Omental fat pad (tissue), 4 donors: ENCODE data around the gene PDE4D. TPM values are rescaled to one million over a fixed set of nuclear protein-coding genes. Genes with fewer than 3 reads are reported as not detected.
"Not testable (repeated sequence)": the region's sequence is repeated elsewhere in the genome, so short reads cannot be mapped to it uniquely, and the experiment has no call there.

Source experiments
- ATAC-seq: fragments of 150-250 bp; one replicate; pipeline ENCODE4 v1.9.1; 2016; ENCODE audit warnings: mild to moderate bottlenecking, moderate library complexity; ENCODE audit not compliant: low FRiP score
- DNase-seq: peaks from one replicate; pipeline ENCODE4 v3.0.0-alpha.2; 2019; ENCODE audit warnings: low spot score
- total RNA-seq, 4 donors: library from RNA; depleted of rRNA; stranded (reverse); fragments of >200 nt; gene quantifications; one replicate each; pipeline ENCODE4 v1.1.0, GENCODE V29; 2016
- TF ChIP-seq, protein P1 (sequence below), 3 donors: fragments of 450-650 bp; IDR thresholded peaks; one replicate each; pipeline ENCODE4 v1.5.1; 2016 to 2017; ENCODE audit warnings: antibody characterized with exemption in 3 of 3, mild to moderate bottlenecking in 3 of 3, moderate library complexity in 2 of 3

PDE4D gene
- total RNA-seq, 4 donors from 2014 or later: 32.5 to 94.8 (median 43.2) TPM

GRCh38 chr5:59407967-59408366 lies 485.6 kb downstream of the PDE4D start:
- ATAC-seq (no peak), DNase-seq (no peak)
- TF ChIP-seq, protein P1, sequence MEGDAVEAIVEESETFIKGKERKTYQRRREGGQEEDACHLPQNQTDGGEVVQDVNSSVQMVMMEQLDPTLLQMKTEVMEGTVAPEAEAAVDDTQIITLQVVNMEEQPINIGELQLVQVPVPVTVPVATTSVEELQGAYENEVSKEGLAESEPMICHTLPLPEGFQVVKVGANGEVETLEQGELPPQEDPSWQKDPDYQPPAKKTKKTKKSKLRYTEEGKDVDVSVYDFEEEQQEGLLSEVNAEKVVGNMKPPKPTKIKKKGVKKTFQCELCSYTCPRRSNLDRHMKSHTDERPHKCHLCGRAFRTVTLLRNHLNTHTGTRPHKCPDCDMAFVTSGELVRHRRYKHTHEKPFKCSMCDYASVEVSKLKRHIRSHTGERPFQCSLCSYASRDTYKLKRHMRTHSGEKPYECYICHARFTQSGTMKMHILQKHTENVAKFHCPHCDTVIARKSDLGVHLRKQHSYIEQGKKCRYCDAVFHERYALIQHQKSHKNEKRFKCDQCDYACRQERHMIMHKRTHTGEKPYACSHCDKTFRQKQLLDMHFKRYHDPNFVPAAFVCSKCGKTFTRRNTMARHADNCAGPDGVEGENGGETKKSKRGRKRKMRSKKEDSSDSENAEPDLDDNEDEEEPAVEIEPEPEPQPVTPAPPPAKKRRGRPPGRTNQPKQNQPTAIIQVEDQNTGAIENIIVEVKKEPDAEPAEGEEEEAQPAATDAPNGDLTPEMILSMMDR (IDR thresholded peaks at IDR 0.05): no peak

DNA sequence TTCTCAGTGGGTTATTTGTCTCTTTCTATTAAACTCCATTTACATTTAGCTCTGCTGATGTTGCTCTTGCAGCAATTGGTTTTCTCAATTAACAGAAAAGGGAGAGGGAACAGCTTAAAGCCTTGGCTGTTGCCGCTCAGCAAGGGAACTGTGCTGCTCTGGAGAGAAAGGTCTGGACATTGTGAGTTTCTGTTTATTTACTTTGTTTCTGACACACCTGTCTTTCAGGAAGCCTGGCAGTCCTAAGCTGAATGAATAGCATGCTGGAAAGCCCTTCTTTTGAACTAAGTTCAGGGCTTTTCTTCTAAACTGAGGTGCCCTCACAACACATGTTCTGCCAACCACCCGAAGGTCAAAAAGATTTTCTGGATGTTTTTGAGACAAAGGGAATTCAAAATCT lies 491.9 kb downstream of the PDE4D start:
- DNase-seq (no peak), ATAC-seq (no peak)
- TF ChIP-seq, protein P1 (IDR thresholded peaks at IDR 0.05): no peak

- not testable (repeated sequence) for ATAC-seq, DNase-seq
Measured at GRCh38 chr5:59394956-59395355, 498.6 kb downstream of the PDE4D start.

- DNase-seq (no peak), ATAC-seq (no peak)
- TF ChIP-seq, protein P1 (IDR thresholded peaks at IDR 0.05): no peak
Measured at GRCh38 chr5:59393585-59394420, 499.7 kb downstream of the PDE4D start.

GRCh38 chr5:59391576-59391975 lies 501.9 kb downstream of the PDE4D start:
- DNase-seq (no peak), ATAC-seq (no peak)

GRCh38 chr5:59390989-59391388 lies 502.5 kb downstream of the PDE4D start:
- ATAC-seq (no peak), DNase-seq (no peak)
- TF ChIP-seq, protein P1 (IDR thresholded peaks at IDR 0.05): no peak

More at GRCh38 chr5:59391576-59391975, 501.9 kb downstream of the PDE4D start:
- TF ChIP-seq, protein P1 (IDR thresholded peaks at IDR 0.05): no peak

- ATAC-seq (no peak), DNase-seq (no peak)
Measured at GRCh38 chr5:59390074-59390659, 503.4 kb downstream of the PDE4D start.

More at GRCh38 chr5:59390074-59390659, 503.4 kb downstream of the PDE4D start:
- TF ChIP-seq, protein P1 (IDR thresholded peaks at IDR 0.05): peak in 1 of 3 donors; percentile 24
